HG02610 (cell line): ENCODE data around the gene LRP1-AS.

Experiments used
- ATAC-seq: cut with Tn5 transposase; IDR thresholded peaks from one replicate; pipeline ENCODE4 v1.9.1; 2021; ENCODE audit warnings: mild to moderate bottlenecking, moderate library complexity; ENCODE audit not compliant: unreplicated experiment

LRP1-AS gene

DNA sequence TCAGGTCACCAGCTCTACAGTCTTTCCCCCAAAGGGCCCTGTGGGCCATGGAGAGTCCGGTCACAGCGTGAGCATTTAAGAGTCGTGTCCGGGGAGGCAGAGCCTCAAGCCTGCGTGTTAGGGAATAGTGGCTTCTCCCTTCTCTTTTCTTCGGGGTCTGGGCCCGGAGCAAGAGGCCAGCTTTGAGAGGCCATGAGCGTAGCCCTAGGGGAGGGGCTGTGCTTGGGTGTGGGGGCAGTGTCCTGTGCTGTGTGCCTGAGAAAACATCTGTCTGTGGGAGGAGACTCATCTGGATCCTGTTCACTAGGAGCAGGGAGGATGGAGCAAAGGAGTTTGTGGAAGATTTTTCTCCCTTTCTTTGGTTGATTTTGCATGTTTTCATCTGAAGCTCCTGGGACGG lies 5.3 kb downstream of the LRP1-AS start:
- ATAC-seq, result no peak

DNA sequence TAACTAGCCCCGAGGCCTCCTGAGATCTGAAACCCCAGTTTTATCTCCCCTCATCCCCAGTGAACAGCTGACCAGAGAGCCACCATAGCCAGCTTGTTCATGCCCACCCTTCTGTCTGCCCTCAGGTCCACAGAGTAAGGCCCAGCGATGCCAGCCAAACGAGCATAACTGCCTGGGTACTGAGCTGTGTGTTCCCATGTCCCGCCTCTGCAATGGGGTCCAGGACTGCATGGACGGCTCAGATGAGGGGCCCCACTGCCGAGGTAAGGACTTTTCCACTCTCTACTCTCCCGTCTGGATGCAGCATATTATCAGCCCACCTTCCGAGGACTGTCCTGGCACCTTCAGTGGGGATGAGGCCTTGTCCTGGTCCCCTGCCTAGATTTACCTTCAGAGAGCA lies 6.2 kb downstream of the LRP1-AS start:
- no peak for ATAC-seq

DNA sequence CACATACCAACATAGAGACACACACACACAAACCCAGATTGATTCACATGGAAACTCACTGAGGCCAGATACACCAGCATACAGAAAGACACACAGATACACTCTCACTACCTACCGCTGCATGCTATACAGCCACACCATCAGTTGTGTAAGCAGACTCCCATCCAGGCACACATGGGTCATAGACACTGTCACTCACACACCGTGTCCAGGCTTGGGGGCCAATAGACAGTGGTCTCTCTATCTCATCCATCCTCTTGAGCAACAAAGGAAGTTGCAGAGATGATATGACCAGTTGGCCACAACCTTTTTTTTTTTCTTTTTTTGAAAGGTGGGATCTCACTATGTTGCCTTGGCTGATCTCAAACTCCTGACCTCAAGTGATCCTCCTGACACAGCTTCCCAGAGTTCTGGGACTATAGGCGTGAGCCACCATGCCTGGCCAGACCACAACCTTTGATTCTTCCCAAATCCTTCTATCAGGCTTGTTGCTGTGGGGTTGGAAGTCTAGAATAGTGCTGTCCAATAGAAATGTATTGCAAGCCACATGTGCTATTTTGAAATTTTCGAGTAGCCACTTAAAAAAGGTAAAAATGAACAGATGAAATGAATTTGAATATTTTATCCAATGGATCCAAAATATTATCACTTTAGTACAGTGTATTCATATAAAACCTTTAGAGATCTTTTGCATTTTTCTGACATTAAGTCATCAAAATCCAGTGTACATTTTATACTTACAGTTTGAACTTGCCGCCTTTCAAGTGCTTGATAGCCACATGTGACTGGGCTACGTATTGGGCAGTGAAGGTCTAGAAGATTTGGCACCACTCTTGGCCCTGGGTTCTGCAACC lies 7.4 kb downstream of the LRP1-AS start:
- ATAC-seq, result no peak

DNA sequence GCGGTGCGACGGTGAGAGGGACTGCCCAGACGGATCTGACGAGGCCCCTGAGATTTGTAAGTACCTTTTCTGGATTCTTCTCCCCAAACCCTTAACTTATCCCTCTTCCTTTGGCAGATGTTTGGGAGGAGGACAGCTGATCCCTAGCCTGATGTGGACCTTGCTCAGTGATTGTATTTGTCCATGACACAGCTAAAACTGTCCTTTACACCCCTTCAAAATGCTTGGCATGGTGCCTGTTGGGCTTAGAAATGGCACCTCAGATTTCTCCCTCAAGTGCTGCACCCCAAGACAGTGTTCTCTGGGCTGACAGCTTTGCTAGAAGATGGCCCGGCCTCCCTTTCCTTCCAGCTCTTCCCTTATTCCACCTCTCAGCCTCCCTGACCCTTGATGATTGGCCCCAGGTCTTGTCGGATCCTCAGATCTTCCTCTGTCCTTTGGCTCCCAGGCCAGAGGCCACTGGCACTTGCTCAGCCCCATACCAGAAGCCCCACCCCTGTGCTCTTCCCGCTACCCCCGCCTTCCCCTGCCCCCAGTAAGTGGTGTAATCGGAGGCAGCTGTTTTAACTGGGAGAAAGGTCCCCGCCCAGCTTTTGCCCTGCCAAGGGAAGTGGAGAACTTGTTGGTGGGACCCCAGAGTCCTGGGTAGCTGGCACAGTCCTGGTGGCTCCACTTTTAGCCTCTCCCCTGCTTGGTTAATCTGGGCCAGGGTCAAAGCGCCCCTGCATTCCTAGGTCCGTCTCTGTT lies 8.7 kb downstream of the LRP1-AS start:
- ATAC-seq, result no peak

DNA sequence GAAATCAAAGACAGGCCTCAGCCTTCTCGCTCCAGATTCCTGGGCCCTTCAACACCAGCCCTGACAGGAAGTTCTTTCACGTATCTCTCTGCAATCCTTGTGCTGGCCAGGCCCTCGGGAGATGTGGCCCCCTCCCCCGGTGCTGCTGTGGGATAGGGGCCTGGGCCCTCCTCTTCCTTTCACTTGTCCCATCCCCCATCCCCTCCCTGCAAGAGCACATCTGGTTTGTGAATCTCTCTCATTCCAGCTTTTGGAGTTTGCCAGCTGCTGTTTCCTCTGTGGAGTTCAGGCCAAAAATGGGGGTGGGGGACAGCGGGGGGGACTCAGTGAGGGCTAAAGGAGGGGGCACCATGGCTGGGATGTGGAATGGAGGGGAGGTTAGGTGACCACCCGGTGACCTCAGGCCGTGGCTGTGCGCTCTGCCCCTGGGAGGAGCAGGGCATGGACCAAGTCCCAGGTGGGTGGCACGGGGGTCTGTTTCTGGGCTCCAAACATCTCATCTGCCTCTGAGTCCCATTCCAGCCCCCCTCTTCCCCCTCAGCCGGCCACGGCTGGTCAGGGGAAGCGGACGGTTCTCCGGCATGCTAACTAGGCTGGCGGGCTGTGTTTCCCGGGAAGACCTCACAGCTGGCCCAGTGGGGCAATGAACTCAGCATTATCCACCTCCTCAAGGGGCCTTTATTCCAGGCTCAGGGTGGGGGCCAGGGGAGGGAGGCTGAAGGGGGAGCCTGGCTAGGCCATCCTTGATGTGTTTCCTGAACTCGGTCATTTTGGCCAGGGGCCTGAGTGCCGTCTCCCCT lies 11.7 kb downstream of the LRP1-AS start:
- ATAC-seq, result no peak

DNA sequence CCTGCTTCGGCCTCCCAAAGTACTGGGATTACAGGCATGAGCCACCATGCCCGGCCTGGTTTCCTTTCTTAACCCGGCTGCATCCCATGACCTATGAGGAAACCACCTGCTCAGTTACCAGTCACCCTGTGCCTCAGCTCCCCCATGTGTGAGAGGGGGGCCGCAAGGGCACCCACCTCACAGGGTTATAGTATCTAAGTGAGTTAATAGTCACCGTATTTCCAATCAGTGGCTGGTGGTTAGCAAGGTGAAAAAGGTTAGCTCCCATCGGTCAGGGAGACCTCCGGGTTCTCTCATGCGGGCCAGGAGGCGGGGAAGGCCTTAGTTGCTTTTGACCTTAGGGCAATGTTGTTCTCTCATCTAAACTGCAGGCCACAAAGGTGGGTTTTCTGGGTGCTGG lies 12.5 kb downstream of the LRP1-AS start:
- no peak for ATAC-seq

DNA sequence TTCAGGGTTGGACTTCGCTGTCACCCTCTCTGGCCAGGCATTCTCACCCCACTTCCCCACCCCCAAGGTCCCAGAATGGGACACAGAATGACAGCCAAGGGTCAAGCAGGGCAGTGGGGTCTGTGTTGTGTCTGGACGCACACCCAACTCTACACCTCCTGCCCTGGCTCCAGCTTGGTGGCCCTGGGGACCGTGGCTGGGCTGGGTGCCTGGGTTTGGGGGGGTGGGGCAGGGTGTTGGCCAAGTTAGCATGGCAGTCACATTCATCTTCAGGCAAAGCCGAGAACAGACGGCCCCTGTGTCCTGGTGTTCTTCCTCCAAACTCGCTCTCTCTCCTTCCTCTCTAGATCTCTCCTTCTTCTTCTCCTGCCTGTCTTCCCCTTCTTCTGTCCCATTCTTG lies 13.5 kb downstream of the LRP1-AS start:
- no peak for ATAC-seq

DNA sequence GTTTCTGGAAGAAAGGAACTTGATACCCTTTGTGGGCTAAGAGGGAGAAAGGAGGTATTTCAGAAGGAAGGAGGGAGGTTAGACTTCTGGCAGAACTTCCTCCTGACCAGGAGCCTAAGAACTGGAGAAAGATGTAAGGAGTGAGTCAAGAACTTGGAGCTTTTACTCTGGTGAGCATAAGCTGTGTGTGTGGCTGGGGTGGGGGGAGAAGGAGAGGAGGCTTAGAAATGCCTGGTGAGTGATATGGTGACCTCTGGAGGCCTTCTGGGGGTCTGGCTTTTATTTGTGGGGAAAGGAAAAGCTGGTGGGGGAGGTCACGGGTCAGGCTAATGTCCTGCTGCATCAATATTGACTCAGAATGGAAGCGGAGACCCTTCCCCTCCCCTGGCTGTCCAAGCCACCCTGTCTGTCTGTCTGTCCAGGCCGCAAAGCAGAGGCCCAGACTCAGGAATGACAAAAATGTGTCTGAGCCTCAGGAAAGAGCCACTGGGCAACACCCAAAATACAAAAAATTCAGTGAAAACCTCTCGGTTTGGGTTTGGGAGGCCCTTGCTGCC lies 14.3 kb downstream of the LRP1-AS start:
- no peak for ATAC-seq

DNA sequence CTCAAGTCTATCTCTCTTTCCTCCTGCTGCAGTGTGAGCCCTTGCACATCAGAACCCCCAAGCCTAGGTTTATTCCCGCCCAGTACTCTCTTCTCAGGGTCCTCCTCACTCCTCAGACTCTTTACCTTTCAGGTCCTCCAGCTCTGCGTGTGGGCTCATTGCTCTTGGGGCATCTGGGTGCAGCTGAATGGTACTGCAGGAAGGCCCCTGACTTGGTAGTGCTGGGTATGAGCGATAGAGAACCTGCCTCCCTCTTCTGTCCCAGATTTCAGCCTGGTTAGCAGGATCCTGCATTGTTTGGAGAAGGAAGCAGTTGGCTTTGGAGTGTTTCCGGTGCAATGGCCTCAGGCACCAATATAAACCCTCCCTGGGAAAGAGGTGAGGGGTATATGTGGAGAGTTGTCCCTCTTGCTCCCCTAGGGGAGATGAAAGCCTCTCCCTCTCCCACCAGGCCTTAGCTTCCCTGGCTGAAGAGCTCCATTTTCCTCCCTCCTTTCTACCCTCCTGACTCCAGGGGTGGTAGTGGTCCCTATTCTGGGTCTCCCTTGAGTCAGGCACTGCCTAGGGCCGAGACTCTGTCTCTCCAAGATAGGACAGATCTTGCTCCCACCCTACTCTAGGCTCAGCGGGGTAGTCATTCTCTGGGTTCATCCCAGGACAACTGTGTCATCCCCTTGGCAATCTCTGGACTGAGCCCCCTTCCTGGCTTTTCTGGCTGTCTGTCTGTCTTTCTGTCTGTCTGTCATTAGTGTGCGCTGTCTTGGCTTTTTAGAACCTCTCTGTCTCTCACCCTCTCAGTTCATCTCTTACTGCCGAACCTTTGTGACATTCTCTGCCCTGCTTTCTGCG lies 15.3 kb downstream of the LRP1-AS start:
- ATAC-seq, result no peak

DNA sequence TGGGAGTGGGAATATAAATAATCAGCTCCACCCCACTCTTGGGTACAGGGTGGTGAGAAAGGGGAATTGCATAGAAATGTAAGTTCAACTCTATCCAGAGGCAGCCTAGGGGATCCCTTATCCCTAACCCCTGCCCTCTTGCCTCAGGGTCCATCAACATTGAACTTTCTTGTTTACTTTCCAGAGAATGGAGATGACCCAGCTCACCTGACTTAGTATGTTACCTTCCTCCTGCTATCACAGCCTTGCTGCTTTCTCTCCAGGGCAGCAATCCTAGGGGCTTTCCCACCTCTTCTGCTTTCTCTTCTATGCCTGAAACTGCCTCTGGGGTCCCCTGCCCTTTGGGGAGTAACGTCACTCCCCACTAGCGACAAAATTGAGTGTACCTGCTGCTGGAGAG lies 16.5 kb downstream of the LRP1-AS start:
- no peak for ATAC-seq

DNA sequence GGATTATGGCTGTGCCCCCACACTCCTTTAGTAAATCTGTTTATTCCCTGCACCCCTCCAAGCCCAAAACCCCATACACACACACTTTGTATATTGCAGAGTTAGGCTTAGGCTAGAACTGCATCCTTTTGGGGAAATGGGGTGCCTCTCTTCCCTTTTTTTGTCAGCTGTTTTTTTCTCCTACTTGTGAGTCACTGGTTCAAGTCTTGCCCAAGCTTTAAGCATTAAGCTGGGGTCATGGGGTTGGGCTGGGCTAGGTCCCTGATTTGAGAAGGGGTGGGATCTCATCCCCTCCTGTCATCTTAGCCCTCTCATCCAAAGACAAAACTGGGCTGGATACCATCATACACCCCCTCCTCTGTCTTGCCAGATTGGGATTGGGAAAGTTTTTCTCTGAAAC lies 17.5 kb downstream of the LRP1-AS start:
- ATAC-seq, result no peak

DNA sequence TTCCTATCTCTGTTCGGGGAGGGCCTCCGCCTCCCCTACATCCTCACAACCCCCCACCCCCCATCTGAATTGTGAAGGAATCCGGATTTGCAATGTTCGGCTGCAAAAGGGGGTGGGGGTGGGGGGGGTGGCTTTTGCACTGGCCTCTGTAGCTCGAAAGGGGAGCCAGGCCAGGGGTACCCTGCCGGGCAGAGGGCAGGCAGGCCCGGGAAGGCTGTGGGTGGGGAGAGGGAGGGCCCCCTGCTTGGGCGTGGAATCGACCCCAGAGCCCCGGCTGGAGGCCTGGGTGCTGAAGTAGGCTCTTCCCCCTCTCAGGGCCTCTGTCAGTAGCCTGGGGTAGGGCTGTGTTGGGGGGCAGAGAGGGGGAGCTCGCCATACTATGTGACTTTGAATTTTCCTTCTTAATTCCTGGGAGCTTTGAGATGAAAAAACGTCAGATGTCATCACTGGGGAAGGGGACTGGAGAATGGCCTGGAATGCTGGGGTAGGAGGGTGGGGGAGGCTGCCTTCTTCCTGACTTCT lies 18.0 kb downstream of the LRP1-AS start:
- no peak for ATAC-seq

DNA sequence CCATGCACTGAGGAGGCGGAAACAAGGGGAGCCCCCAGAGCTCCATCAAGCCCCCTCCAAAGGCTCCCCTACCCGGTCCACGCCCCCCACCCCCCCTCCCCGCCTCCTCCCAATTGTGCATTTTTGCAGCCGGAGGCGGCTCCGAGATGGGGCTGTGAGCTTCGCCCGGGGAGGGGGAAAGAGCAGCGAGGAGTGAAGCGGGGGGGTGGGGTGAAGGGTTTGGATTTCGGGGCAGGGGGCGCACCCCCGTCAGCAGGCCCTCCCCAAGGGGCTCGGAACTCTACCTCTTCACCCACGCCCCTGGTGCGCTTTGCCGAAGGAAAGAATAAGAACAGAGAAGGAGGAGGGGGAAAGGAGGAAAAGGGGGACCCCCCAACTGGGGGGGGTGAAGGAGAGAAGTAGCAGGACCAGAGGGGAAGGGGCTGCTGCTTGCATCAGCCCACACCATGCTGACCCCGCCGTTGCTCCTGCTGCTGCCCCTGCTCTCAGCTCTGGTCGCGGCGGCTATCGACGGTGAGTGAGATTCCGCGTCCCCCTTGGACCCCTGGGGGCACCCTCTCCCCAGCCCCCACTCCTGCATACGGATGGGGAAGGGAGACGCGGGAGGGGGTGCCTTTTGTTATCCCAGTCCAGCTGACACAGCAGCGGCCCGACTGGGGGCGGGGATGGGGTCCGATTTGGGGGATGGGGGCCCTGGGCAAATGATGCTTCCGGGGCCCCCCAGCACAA lies 18.7 kb downstream of the LRP1-AS start:
- no peak for ATAC-seq

DNA sequence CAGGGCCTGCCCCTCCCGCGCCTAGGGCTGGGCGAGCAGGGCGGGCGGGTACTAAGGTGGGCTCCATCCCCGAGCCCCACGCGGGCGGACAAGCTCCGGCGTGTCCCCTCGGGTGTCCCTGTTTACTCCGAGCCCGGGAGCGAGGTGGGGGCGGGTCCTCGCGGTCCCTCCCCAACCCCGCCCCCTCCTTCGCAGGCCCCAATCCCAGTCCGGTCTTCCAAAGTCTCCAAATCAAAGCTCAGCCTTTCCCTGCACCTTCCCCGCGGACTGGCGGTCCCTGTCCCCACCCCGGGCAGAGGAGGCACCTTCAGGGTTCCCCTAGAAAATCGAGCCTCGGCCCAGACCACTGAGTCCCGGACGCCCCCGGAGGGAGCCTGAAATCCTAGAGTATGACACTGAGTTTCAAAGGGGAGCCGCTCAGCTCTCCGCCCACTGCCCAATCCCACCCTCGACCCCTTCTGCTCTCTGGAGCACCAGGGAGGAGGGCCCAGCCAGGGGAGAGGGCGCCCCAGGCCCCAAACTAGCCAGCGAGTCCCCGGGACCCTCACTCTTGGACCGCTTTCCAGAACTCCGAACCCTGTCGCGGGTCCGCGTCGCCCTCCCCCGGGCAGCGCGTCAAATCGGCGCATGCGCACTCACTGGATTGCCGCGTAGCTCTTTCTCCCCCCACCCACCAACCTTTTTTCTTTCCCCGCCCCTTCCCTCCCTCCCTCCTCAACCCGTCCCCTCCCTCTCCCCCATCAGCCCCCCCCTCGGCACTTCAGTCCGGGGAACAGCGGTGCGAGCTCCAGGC lies 19.5 kb downstream of the LRP1-AS start, which contains the start of gene LRP1:
LRP1 (plus strand) TSS at position 758 of the 793 bp plus-strand sequence. CDS start 482 bp downstream, outside the sequence.
- ATAC-seq, result no peak

DNA sequence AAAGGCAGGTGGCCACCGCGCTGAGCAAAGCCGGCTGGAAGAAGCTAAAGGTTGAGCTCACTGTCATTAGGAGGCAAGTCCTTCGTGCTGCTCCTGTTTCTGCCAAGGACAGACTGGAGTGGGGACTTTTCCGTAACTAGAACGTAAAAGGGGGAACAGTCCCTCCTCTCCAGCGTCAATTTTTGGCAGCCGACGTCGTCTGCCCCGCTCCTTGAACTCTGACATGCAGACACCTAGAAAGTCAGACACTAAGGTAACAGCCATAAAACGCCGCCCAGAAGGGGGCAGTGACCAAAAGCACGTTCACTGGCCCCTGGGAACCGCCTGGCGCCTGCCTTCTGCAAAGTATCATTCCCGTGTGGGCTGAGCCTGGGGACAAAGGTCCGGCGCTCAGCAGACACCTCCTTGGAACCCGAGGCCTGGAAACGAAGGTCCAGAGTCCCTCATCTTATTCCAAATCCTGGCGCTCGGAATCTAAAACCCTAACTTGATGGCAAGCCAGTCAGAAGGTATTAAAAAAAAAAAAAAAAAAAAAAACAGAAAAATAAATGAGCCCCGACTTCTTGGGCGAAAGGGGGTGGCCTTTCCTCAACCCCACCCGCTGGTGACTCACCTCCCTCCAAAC lies 20.2 kb downstream of the LRP1-AS start:
- ATAC-seq, result no peak

DNA sequence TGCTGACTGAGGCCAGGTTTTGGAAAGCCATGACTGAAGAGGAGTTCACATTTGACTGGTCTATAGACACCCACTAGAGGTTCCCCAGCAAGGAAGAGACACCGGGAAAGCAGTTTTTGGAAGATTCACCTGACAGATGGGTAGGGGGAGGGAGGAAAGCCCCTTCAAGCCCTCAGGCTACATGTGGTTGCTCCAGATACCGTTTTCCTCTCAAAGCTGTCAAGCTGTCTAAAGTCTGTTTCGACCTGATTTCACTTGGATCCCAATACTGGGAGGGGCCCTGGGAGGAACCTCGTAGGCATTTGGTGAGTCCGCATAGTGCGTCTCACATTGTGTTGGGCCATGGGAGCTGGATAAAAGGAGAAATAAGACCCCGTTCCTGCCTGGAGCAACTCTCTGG lies 20.9 kb downstream of the LRP1-AS start:
- ATAC-seq, result no peak

DNA sequence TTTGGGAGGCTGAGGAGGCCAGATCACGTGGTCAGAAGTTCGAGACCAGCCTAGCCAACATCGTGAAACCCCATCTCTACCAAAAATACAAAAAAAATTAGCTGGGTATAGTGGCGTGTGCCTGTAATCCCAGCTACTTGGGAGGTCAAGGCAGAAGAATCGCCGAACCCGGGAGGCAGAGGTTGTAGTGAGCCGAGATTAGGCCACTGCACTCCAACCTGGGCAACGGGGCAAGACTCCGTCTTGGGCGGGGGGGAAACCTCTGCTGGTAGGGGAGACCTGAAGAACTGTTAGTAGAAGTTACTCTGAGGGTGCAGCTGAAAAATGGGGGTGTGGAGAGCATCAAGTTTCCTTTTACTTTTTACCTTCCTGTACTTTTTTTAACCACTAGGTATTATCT lies 21.4 kb downstream of the LRP1-AS start:
- ATAC-seq, result no peak

DNA sequence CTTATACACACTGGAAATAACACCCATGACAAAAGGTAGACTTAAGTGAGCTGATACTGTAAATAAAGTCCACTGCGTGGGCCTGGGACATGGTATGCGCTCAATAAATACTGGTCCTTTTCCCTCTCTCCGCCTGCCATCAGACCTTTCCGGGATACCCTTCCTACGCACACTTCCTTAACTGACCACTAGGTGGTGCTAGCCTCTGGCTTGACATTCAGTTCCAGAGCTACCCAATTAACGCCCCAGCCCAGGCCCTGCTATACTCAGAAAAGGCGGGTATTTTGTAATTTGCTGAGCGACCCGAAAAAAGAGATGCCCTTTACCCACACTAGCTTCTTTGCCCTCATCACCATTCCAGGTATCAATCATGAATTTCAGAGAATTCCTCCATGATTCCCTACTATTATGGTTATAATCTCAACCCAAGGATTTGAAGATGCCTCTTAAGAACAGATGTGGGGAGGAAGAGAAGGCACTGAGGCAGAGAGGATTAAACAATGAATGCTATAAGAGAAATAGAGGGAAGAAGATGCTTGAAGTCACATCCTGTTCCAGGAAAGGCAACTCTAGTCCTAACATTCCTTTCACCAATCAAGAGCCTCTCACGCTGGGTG lies 23.1 kb downstream of the LRP1-AS start:
- peak; percentile 36 for ATAC-seq
